Heart left ventricle (tissue), 16 donors: ENCODE data around the gene RAB40A. TPM values are rescaled to one million over a fixed set of nuclear protein-coding genes. Genes with fewer than 3 reads are reported as not detected.

Experiments
- ATAC-seq, 4 donors: fragments of 200-7000 bp; cut with Tn5 transposase; one replicate each; pipeline ENCODE4 v1.9.1; 2020 to 2022; ENCODE audit warnings: moderate library complexity in 4 of 4, mild to moderate bottlenecking in 3 of 4, moderate number of reproducible peaks in 1 of 4
- DNase-seq, 5 donors: peaks; one replicate each; pipeline ENCODE4 v3.0.0-alpha.2; 2020
- H3K27ac ChIP-seq, 12 donors: fragments of 200-600 bp; sonication (generic) in 4 of 12; one replicate each; pipeline versions ENCODE4 v1.5.0 to v1.8.0; 2016 to 2022; ENCODE audit warnings: mild to moderate bottlenecking in 2 of 12
- H3K27me3 ChIP-seq, 9 donors: fragments of 200-600 bp; sonication (generic) in 2 of 9; one replicate each; pipeline versions ENCODE4 v1.5.1 to v1.8.0; 2016 to 2022; ENCODE audit warnings: mild to moderate bottlenecking in 3 of 9
- H3K36me3 ChIP-seq, 9 donors: fragments of 200-600 bp; sonication (generic) in 2 of 9; one replicate each; pipeline versions ENCODE4 v1.5.0 to v1.8.0; 2018 to 2022; ENCODE audit warnings: mild to moderate bottlenecking in 2 of 9
- H3K4me1 ChIP-seq, 12 donors: fragments of 200-600 bp; sonication (generic) in 4 of 12; one replicate each; pipeline versions ENCODE4 v1.5.0 to v1.8.0; 2016 to 2022; ENCODE audit warnings: mild to moderate bottlenecking in 3 of 12
- H3K4me3 ChIP-seq, 12 donors: fragments of 200-600 bp; sonication (generic) in 4 of 12; one replicate each; pipeline versions ENCODE4 v1.5.0 to v1.8.0; 2017 to 2022; ENCODE audit warnings: mild to moderate bottlenecking in 9 of 12, moderate library complexity in 4 of 12
- H3K9me3 ChIP-seq, 12 donors: fragments of 200-600 bp; sonication (generic) in 4 of 12; one replicate each; pipeline versions ENCODE4 v1.5.0 to v1.8.0; 2016 to 2022; ENCODE audit warnings: mild to moderate bottlenecking in 1 of 12
- CTCF ChIP-seq, 12 donors: fragments of 200-600 bp; sonication (generic) in 4 of 12; IDR thresholded peaks; one replicate each; pipeline versions ENCODE4 v1.5.0 to v1.8.0; 2018 to 2022; ENCODE audit warnings: antibody characterized with exemption in 12 of 12, mild to moderate bottlenecking in 5 of 12
- POLR2A ChIP-seq, 2 donors: fragments of 450-650 bp; IDR thresholded peaks; one replicate each; pipeline ENCODE4 v1.6.1; 2017; ENCODE audit warnings: antibody characterized with exemption in 2 of 2, mild to moderate bottlenecking in 2 of 2, moderate library complexity in 2 of 2
- WGBS, 4 donors: extraction: QIAGEN DNeasy Blood & Tissue Kit in 2 of 4; methylation state at CpG; one replicate each; pipeline versions ENCODE4 v1.1.5 to v1.1.7; 2013 to 2018; 5-methylcytosine and 5-hydroxymethylcytosine counted together
- intact Hi-C, 10 donors: fragments of 100-400 bp; cut with DNase I; formaldehyde crosslinking; loops; one replicate each; pipeline versions ENCODE4 v1.11.1 to v1.14.2; 2022
- polyA plus RNA-seq, 2 donors: library from polyadenylated mRNA; stranded (reverse); fragments of 200-250 nt; gene quantifications; one replicate each; pipeline ENCODE4 v1.2.3, GENCODE V29; 2013
- total RNA-seq, 9 donors: library from RNA; depleted of rRNA in 2 of 9; stranded (reverse); fragments of >200 nt in 2 of 9; fragmentation: NEBNext Ultra II Directional in 3 of 9; extraction: Animal tissue kit (Norgen Biotek cat#: 25700) in 3 of 9; gene quantifications; one replicate each; pipeline versions ENCODE4 v1.1.0 to v1.2.4, GENCODE V29; 2016 to 2023
- donor health status: ischemic (EF 13 %, LVEDD 7.1; RV severe dilation, severe dysfunction).
- donor health status: healthy with polysubstance abuse.
- donor health status: DM: no; HTN: yes; CAD: no.
- donor health status: DM: no; HTN: no; CAD: no.
- donor health status: ischemic (EF 25% LVEDD 6.9; RV normal size, moderate dysfunction).
- donor health status: ischemic (EF 25% LVEDD 5.7; RV mildly dilated, moderate dysfunction).
- donor health status: healthy.
- donor health status: DM: yes; HTN: yes; CAD: no.
- donor health status: ischemic (EF 35%, LVEDD 5.7; RV mildly dilated, moderate dysfunction).
- donor health status: nonischemic (EF 11% LVEDD 7.7; RV severe dilation, severe dysfunction).
- donor health status: DM: yes; HTN: yes; CAD: no.
- donor health status: PGD.
- donor health status: ischemic (EF 29% LVEDD 5.4; RV normal size, mild dysfunction).
- donor health status: nonischemic (EF 23%, LVEDD 6.1; RV moderate dilation, normal function).

RAB40A gene
- total and polyA plus RNA-seq, 11 donors: 0.11 to 0.43 (median 0.13) TPM; not detected in 6

GRCh38 chrX:103550415-103551051 lies 31.2 kb upstream of the RAB40A start:
- Histone ChIP-seq H3K27ac (no peak overlapping the region), H3K9me3 (no peaks in the 10 kb centered on the region), H3K4me3 (no peak overlapping the region), H3K27me3 (peaks cover 0 to 4% (median 0%) of the 10 kb centered on the region in 9 donors), H3K36me3 (no peaks in the 10 kb centered on the region), H3K4me1 (no peaks in the 10 kb centered on the region)
- 52 to 75% (median 63%) methylated on average over 3 of the region's 3 CpGs for WGBS, 4 donors
- ATAC-seq (no peak), DNase-seq (no peak)
- intact Hi-C loops: no loop called here
- TF ChIP-seq POLR2A (IDR thresholded peaks at IDR 0.05) (no peak), CTCF (IDR thresholded peaks at IDR 0.05) (no peak)

GRCh38 chrX:103549916-103550315 lies 30.6 kb upstream of the RAB40A start:
- Histone ChIP-seq H3K4me1 (no peaks in the 10 kb centered on the region), H3K9me3 (no peaks in the 10 kb centered on the region), H3K36me3 (no peaks in the 10 kb centered on the region), H3K27me3 (peaks cover 0 to 4% (median 0%) of the 10 kb centered on the region in 9 donors), H3K27ac (no peak overlapping the region), H3K4me3 (no peak overlapping the region)
- TF ChIP-seq POLR2A (IDR thresholded peaks at IDR 0.05) (no peak), CTCF (IDR thresholded peaks at IDR 0.05) (no peak)
- DNase-seq (no peak), ATAC-seq (no peak)
- WGBS, 4 donors: 62 to 75% (median 64%) methylated on average over 3 of the region's 3 CpGs
- intact Hi-C loops: no loop called here

- Histone ChIP-seq H3K36me3 (no peaks in the 10 kb centered on the region), H3K27me3 (peaks cover 0 to 12% (median 0%) of the 10 kb centered on the region in 9 donors), H3K27ac (no peak overlapping the region), H3K4me1 (no peaks in the 10 kb centered on the region), H3K4me3 (no peak overlapping the region), H3K9me3 (no peaks in the 10 kb centered on the region)
- DNase-seq: no peak
- TF ChIP-seq CTCF (IDR thresholded peaks at IDR 0.05) (no peak), POLR2A (IDR thresholded peaks at IDR 0.05) (no peak)
- intact Hi-C loops: no loop called here
- no peak for ATAC-seq
Measured at GRCh38 chrX:103540145-103540544, 20.9 kb upstream of the RAB40A start.

- H3K9me3 ChIP-seq: no peaks in the 10 kb centered on the region
- no peak for ATAC-seq
- 58 to 85% (median 77%) methylated on average over 2 of the region's 2 CpGs for WGBS, 4 donors
- DNase-seq: no peak
- H3K27ac ChIP-seq: peak overlapping the region in 1 of 12 donors; percentile 4
- H3K4me3 ChIP-seq: no peak overlapping the region
- no peaks in the 10 kb centered on the region for H3K4me1 ChIP-seq
- intact Hi-C loops: loop anchor here in 6 of 10 donors (10.0 kb wide), 5 partner anchors 85 to 595 kb away; partner anchors contain the start of genes MORF4L2 (in 1 of the 6) and TCEAL1 (in 1 of the 6)
- peaks cover 0 to 12% (median 0%) of the 10 kb centered on the region in 9 donors for H3K27me3 ChIP-seq
- TF ChIP-seq CTCF (IDR thresholded peaks at IDR 0.05) (no peak), POLR2A (IDR thresholded peaks at IDR 0.05) (no peak)
- H3K36me3 ChIP-seq: no peaks in the 10 kb centered on the region
Measured at GRCh38 chrX:103539695-103540094, 20.4 kb upstream of the RAB40A start.
